ENCODE data around the gene VIL1. TPM values are rescaled to one million over a fixed set of nuclear protein-coding genes. Genes with fewer than 3 reads are reported as not detected.
A peak's percentile ranks its signal among the peaks of the same experiment; 100 is the strongest.

The VIL1 gene
- total and polyA plus RNA-seq, 2 of the 8 experiments (the other 6 are each of a cell fraction or from before 2014, with no cell fraction given), result 6.2 to 7.0 TPM

- no peak for TF ChIP-seq FOSL1 (IDR thresholded peaks at IDR 0.05; ENCODE audit: insufficient read depth, low read depth, low read length)
- TF ChIP-seq HDAC2 (IDR thresholded peaks at IDR 0.05; ENCODE audit: borderline replicate concordance in 1 of 2, low read depth in 2 of 2, low read length in 2 of 2), result peak in 1 of 2 experiments; percentile 94; a peak in 1 of 4 replicates
- TF ChIP-seq SIX5 (IDR thresholded peaks at IDR 0.05; ENCODE audit: low read depth, low read length), result no peak
- TF ChIP-seq SRF (IDR thresholded peaks at IDR 0.05; ENCODE audit: low read depth, low read length), result no peak
- TF ChIP-seq NANOG (IDR thresholded peaks at IDR 0.05; ENCODE audit: insufficient read depth, low read depth, low read length, poor library complexity, severe bottlenecking), result no peak
- peak; percentile 98 for TF ChIP-seq KDM1A (IDR thresholded peaks at IDR 0.05; ENCODE audit: borderline replicate concordance, low read length)
- no peak for TF ChIP-seq POLR2AphosphoS5 (IDR thresholded peaks at IDR 0.05; ENCODE audit: low read depth, low read length)
- TF ChIP-seq TBP (IDR thresholded peaks at IDR 0.05; ENCODE audit: low read depth, low read length), result no peak
- TF ChIP-seq ASH2L (IDR thresholded peaks at IDR 0.05; ENCODE audit: low read length), result no peak
- no peak for TF ChIP-seq CBX8 (IDR thresholded peaks at IDR 0.05; ENCODE audit: borderline replicate concordance, low read depth, low read length)
- no peak for TF ChIP-seq SP1 (IDR thresholded peaks at IDR 0.05; ENCODE audit: low read depth, low read length)
These were observed 21.0 kb upstream of the VIL1 start (continued) for GRCh38 chr2:218397820-218398436.
